ENCODE measurements around the gene MAPKAPK3. TPM values are rescaled to one million over a fixed set of nuclear protein-coding genes. Genes with fewer than 3 reads are reported as not detected.
"Not testable (repeated sequence)": the region's sequence is repeated elsewhere in the genome, so short reads cannot be mapped to it uniquely, and the experiment has no call there.

Gene MAPKAPK3
- total RNA-seq, 4 donors from 2014 or later, result 66.1 to 147 (median 97.5) TPM

DNA sequence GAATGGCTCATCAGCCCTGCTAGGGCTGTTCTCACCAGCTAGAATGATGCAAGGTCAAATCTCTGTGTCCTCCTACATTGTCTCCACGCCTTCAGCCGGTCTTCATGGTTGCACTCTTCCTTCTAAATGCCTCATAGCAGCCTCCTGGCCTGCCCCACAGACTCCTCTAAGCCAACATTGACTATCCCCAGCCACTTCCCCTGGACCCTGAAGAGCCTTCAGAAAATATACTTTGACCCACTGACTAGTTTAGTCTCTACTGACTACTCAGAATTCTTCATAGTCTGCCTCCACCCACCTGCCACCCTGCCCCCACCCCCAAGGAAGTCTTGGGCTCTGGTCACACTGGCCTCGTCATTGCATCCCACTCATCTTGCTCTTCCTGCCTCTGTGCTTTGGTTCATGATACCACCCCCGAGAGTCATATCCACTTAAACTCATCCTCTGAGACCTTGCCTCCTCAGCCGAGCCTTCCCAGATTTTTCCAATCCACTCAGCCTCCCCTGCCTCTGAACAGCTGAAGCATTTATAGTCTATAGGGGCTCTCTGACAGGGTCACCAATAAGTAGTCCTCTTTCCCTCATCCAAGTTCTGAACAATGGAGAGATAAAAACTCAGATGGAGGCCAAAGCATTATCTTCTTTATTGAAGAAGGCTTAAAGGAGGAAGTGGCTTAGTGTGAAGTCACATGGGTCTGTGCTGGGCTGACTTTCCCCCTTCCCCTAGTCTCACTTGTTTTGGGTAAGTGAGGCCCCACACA lies 48.3 kb downstream of the MAPKAPK3 start:
- Histone ChIP-seq H3K4me3 (replicated peaks in 1 of 3) (no peak overlapping the region), H3K36me3 (no peaks in the 10 kb centered on the region), H3K27me3 (no peaks in the 10 kb centered on the region), H3K9me3 (no peaks in the 10 kb centered on the region), H3K4me1 (peaks cover 8 to 25% of the 10 kb centered on the region in 2 donors), H3K27ac (peak overlapping the region in 2 of 3 donors; percentile 24 to 78)
- TF ChIP-seq, protein P1, sequence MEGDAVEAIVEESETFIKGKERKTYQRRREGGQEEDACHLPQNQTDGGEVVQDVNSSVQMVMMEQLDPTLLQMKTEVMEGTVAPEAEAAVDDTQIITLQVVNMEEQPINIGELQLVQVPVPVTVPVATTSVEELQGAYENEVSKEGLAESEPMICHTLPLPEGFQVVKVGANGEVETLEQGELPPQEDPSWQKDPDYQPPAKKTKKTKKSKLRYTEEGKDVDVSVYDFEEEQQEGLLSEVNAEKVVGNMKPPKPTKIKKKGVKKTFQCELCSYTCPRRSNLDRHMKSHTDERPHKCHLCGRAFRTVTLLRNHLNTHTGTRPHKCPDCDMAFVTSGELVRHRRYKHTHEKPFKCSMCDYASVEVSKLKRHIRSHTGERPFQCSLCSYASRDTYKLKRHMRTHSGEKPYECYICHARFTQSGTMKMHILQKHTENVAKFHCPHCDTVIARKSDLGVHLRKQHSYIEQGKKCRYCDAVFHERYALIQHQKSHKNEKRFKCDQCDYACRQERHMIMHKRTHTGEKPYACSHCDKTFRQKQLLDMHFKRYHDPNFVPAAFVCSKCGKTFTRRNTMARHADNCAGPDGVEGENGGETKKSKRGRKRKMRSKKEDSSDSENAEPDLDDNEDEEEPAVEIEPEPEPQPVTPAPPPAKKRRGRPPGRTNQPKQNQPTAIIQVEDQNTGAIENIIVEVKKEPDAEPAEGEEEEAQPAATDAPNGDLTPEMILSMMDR (IDR thresholded peaks at IDR 0.05), result no peak
- intact Hi-C loops (cut with DNase I), result no loop called here
- WGBS, 2 donors, result 84 to 91% methylated on average over 5 of the region's 5 CpGs
- no peak for DNase-seq

DNA sequence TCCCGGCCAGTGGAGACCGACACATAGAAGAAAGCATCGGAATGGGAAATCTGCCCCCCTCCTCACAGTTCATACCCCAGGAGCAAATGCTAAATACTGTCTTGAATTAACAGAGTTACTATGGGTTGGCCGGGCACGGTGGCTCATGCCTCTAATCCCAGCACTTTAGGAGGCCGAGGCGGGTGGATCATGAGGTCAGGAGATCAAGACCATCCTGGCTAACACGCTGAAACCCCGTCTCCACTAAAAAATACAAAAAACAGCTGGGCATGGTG lies 48.8 kb downstream of the MAPKAPK3 start:
- Histone ChIP-seq H3K4me1 (peaks cover 10 to 28% of the 10 kb centered on the region in 2 donors), H3K27ac (peak overlapping the region in 1 of 3 donors; percentile 78)
- H3K4me3 ChIP-seq (replicated peaks in 1 of 3); H3K9me3 ChIP-seq; DNase-seq; H3K36me3 ChIP-seq; H3K27me3 ChIP-seq; intact Hi-C loops (cut with DNase I): not testable (repeated sequence)
- WGBS, 2 donors, result 73 to 88% methylated on average over 9 of the region's 9 CpGs

DNA sequence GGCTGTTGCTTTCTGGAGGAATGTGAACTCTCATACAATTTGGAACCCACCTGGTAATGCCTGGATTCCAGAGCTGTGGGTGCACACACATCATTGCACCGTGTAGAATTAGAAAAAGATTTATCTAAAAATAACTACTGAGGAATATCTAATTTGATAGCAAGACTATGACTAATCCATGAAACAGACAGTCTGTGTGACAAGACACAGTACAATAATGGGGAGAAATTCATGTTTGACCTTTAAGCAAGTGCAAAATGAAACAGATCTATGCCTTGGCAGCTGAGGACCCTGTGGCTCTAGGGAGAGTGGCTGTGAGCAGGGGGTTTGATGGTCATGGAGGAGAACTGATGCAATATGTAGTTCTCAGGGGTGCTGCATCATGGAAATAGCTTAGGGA lies 49.9 kb downstream of the MAPKAPK3 start:
- intact Hi-C loops (cut with DNase I), result no loop called here
- Histone ChIP-seq H3K27me3 (no peaks in the 10 kb centered on the region), H3K27ac (peak overlapping the region in 2 of 3 donors; percentile 21 to 53), H3K4me3 (replicated peaks in 1 of 3) (no peak overlapping the region), H3K9me3 (no peaks in the 10 kb centered on the region), H3K36me3 (no peaks in the 10 kb centered on the region), H3K4me1 (peaks cover 17 to 31% of the 10 kb centered on the region in 2 donors)
- WGBS, 2 donors, result 16 to 33% methylated on average over 1 of the region's 1 CpG
- DNase-seq, result no peak
- TF ChIP-seq POLR2A (IDR thresholded peaks at IDR 0.05), result no peak
- TF ChIP-seq, protein P1 (IDR thresholded peaks at IDR 0.05), result no peak

DNA sequence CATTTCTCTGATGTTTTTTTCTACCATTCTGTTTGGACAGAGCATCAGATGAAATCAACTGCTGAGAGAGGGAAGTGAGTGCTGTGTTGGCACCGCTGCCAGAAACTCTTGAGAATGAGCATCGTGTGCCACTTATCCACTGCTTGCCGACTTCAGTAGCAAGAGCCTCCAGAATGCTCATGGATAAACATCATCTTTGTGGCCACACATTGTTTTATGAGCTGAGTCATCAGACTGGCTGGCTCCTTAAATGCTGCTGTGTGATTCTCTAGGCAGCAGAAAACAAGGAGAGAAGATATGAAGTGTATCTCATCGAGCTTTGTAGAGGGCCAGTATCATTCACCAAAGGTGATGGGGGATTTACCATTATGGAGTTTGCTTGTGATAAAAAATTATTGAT lies 54.4 kb downstream of the MAPKAPK3 start:
- TF ChIP-seq, protein P1 (IDR thresholded peaks at IDR 0.05), result no peak
- TF ChIP-seq POLR2A (IDR thresholded peaks at IDR 0.05), result peak in 1 of 2 donors; percentile 70
- H3K4me3 ChIP-seq (replicated peaks in 1 of 3), result no peak overlapping the region
- H3K9me3 ChIP-seq, result no peaks in the 10 kb centered on the region
- H3K4me1 ChIP-seq, result peaks cover 14 to 19% of the 10 kb centered on the region in 2 donors
- 23 to 39% methylated on average over 4 of the region's 4 CpGs for WGBS, 2 donors
- peak overlapping the region; percentile 86 to 92 (median 88) for H3K27ac ChIP-seq
- H3K27me3 ChIP-seq, result no peaks in the 10 kb centered on the region
- peak; percentile 96 to 97 for DNase-seq
- intact Hi-C loops (cut with DNase I), result no loop called here
- H3K36me3 ChIP-seq, result no peaks in the 10 kb centered on the region

DNA sequence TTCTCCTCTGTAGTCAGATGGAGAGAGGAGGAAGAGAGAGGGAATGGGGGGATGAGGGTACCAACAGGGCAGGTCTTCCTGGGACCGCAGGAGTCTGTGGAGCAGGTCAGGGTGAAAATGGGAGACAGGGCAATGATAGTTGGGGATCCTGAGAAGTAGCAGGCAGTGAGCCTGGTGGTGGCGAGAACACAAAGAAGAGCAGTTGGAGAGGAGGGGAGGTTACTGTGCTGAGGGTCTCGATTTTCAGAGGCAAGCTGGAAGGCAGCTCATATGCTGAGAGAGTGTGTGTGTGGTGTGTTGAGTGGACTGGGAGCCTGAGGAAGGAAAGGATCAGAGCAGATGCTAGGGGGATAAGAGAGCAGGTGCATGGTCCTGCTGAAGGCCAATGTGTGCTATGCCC lies 55.7 kb downstream of the MAPKAPK3 start:
- Histone ChIP-seq H3K27me3 (no peaks in the 10 kb centered on the region), H3K27ac (peak overlapping the region in 2 of 3 donors; percentile 69 to 88), H3K4me1 (peaks cover 14 to 16% of the 10 kb centered on the region in 2 donors), H3K4me3 (replicated peaks in 1 of 3) (no peak overlapping the region), H3K9me3 (no peaks in the 10 kb centered on the region), H3K36me3 (no peaks in the 10 kb centered on the region)
- no peak for DNase-seq
- 86 to 92% methylated on average over 3 of the region's 3 CpGs for WGBS, 2 donors
- intact Hi-C loops (cut with DNase I), result no loop called here
- TF ChIP-seq, protein P1 (IDR thresholded peaks at IDR 0.05), result no peak
- TF ChIP-seq POLR2A (IDR thresholded peaks at IDR 0.05), result no peak
